Parathyroid adenoma (tissue), 2 donors: ENCODE data around the gene WDR81.

ENCODE experiments used
- H2AFZ ChIP-seq: fragments of 300-600 bp; sonication (generic); one replicate; pipeline ENCODE4 v1.7.0; 2017; ENCODE audit warnings: antibody characterized with exemption, mild to moderate bottlenecking
- H3K27ac ChIP-seq: fragments of 300-600 bp; sonication (generic); one replicate; pipeline ENCODE4 v1.7.0; 2017
- H3K27me3 ChIP-seq: fragments of 300-600 bp; sonication (generic); one replicate; pipeline ENCODE4 v1.7.0; 2017; ENCODE audit warnings: low read length; ENCODE audit not compliant: control insufficient read depth, insufficient read depth
- H3K36me3 ChIP-seq: fragments of 300-600 bp; sonication (generic); one replicate; pipeline ENCODE4 v1.7.0; 2017; ENCODE audit warnings: low read length; ENCODE audit not compliant: control insufficient read depth, insufficient read depth
- H3K4me1 ChIP-seq: fragments of 300-600 bp; sonication (generic); one replicate; pipeline ENCODE4 v1.7.0; 2017; ENCODE audit warnings: control low read depth
- H3K4me2 ChIP-seq: fragments of 300-600 bp; sonication (generic); one replicate; pipeline ENCODE4 v1.7.0; 2017; ENCODE audit warnings: low read length
- H3K4me3 ChIP-seq: fragments of 300-600 bp; sonication (generic); one replicate; pipeline ENCODE4 v1.7.0; 2017; ENCODE audit warnings: low read depth, low read length
- H3K79me2 ChIP-seq: fragments of 300-600 bp; sonication (generic); one replicate; pipeline ENCODE4 v1.7.0; 2017; ENCODE audit warnings: control low read depth
- H3K9ac ChIP-seq: fragments of 300-600 bp; sonication (generic); one replicate; pipeline ENCODE4 v1.7.0; 2017; ENCODE audit warnings: mild to moderate bottlenecking
- H3K9me3 ChIP-seq: fragments of 300-600 bp; sonication (generic); one replicate; pipeline ENCODE4 v1.7.0; 2017; ENCODE audit warnings: low read length; ENCODE audit not compliant: control insufficient read depth
- TF ChIP-seq, protein P1 (sequence below): fragments of 300-600 bp; sonication (generic); IDR thresholded peaks from one replicate; pipeline ENCODE4 v1.7.0; 2017; ENCODE audit warnings: antibody characterized with exemption, mild to moderate bottlenecking
- donor health status: primary hyperparathyroidism.

Gene WDR81

DNA sequence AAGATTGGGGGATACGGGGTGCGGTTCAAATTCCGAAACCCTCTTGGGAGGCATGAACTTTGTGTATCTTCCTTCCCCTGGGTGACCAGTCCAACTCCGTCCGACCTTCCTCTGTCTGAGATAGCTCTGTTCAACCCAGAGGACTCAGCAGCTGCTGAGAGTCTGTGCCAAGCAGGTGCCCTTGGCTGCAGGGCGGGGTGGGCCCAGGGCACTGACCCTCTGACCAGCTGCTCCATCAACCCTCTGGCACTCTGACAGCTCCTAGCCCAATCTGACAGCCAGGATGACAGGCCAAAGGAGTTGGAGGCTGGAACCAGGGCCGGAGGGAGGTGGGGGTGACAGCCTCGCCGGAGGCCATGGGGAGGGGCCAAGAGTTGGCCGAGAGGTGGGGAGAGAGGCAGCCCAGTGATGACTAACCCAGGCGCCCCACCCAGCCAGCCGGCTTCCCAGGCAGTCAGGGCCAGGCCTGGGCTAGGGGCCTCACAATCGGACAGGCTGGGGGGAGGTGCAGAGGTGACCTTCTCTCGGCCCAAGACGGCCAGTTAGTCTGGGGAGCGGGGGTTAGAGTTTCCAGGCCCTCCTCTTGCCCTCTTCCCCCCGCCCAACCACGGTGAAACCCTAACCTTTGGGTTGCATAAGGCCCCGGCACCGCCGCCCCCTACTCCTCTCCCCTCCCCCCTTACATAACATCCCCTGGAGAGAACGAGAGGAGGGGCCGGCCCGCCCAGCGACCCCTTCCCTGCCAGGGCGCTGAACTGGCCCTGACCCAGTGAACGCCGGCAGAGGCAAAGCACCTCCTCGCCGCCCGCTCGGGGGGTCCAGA lies 9.3 kb upstream of the WDR81 start:
- Histone ChIP-seq H3K4me1 (peaks cover 26% of the 10 kb centered on the region), H3K9ac (peak overlapping the region; percentile 87), H3K4me3 (peak overlapping the region; percentile 98), H3K9me3 (no peaks in the 10 kb centered on the region), H3K27ac (peak overlapping the region; percentile 94), H2AFZ (peak overlapping the region; percentile 61), H3K79me2 (peaks cover 8% of the 10 kb centered on the region), H3K36me3 (no peaks in the 10 kb centered on the region), H3K4me2 (peak overlapping the region; percentile 99), H3K27me3 (no peaks in the 10 kb centered on the region)
- TF ChIP-seq, protein P1, sequence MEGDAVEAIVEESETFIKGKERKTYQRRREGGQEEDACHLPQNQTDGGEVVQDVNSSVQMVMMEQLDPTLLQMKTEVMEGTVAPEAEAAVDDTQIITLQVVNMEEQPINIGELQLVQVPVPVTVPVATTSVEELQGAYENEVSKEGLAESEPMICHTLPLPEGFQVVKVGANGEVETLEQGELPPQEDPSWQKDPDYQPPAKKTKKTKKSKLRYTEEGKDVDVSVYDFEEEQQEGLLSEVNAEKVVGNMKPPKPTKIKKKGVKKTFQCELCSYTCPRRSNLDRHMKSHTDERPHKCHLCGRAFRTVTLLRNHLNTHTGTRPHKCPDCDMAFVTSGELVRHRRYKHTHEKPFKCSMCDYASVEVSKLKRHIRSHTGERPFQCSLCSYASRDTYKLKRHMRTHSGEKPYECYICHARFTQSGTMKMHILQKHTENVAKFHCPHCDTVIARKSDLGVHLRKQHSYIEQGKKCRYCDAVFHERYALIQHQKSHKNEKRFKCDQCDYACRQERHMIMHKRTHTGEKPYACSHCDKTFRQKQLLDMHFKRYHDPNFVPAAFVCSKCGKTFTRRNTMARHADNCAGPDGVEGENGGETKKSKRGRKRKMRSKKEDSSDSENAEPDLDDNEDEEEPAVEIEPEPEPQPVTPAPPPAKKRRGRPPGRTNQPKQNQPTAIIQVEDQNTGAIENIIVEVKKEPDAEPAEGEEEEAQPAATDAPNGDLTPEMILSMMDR, result no peak

DNA sequence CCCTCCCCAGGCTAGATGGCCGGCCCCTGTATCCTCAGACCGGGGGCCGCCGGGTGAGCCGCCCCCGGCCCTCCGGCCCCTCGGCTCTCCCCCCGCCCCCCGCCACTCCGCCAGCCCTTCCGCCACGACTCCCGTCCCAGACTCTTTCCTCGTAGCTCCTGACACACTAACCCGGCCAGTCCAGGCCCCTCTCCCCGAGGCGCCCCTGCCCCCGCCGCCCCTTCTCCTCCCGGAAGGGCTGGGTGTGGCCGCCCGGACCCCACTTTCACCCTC lies 8.8 kb upstream of the WDR81 start:
- H3K79me2 ChIP-seq, result peaks cover 8% of the 10 kb centered on the region
- no peaks in the 10 kb centered on the region for H3K9me3 ChIP-seq
- peak overlapping the region; percentile 61 for H2AFZ ChIP-seq
- peak overlapping the region; percentile 94 for H3K27ac ChIP-seq
- TF ChIP-seq, protein P1, result no peak
- H3K27me3 ChIP-seq, result no peaks in the 10 kb centered on the region
- H3K36me3 ChIP-seq, result no peaks in the 10 kb centered on the region
- H3K4me1 ChIP-seq, result peaks cover 28% of the 10 kb centered on the region
- peak overlapping the region; percentile 87 for H3K9ac ChIP-seq
- peak overlapping the region; percentile 99 for H3K4me2 ChIP-seq
- peak overlapping the region; percentile 98 for H3K4me3 ChIP-seq

DNA sequence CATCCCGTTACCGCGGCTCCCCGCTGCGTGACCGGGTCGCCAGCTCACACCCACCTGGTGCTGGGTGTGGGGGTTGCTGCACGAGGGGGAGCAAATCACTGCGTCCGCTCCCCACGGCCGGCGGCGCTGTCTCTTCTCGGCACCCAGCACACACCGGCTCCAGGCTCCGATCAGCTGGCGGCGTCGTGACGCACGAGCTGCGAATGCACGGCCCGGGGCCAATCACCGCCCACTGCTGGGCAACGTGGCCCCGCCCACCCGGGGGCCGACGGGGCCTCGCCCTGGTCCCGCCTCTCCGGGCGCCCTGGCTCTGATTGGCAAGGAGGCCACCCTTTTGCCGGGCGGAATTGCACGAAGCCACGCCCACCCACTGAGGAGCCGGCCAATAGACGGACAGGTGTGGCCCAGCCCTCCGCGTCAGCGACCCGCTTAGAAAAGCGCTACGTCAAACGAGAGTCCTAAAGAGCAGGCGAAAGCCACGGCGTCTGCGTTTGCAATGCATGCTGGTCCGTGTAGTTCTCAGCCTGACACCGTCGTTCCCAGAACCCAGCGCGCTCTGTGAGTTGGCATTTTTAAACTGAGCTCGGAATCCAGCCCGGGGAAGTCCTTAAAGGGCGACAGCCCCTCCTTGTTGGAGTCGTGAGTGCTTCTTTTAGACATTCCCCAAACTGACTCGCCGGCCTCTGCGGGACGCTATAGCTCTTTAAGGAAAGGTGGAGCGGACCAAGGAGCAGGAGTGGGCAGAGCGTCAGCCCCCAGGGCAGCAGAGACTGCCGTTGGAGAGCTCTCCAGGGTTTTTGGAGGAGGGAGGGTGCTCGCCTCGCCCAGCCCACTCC lies 8.2 kb upstream of the WDR81 start:
- Histone ChIP-seq H3K4me2 (peak overlapping the region; percentile 99), H3K27me3 (no peaks in the 10 kb centered on the region), H3K36me3 (no peaks in the 10 kb centered on the region), H3K9ac (peak overlapping the region; percentile 87), H2AFZ (peak overlapping the region; percentile 74), H3K79me2 (peaks cover 8% of the 10 kb centered on the region), H3K4me3 (peak overlapping the region; percentile 98), H3K27ac (peak overlapping the region; percentile 99), H3K4me1 (peaks cover 28% of the 10 kb centered on the region), H3K9me3 (no peaks in the 10 kb centered on the region)
- TF ChIP-seq, protein P1, result peak; percentile 15

DNA sequence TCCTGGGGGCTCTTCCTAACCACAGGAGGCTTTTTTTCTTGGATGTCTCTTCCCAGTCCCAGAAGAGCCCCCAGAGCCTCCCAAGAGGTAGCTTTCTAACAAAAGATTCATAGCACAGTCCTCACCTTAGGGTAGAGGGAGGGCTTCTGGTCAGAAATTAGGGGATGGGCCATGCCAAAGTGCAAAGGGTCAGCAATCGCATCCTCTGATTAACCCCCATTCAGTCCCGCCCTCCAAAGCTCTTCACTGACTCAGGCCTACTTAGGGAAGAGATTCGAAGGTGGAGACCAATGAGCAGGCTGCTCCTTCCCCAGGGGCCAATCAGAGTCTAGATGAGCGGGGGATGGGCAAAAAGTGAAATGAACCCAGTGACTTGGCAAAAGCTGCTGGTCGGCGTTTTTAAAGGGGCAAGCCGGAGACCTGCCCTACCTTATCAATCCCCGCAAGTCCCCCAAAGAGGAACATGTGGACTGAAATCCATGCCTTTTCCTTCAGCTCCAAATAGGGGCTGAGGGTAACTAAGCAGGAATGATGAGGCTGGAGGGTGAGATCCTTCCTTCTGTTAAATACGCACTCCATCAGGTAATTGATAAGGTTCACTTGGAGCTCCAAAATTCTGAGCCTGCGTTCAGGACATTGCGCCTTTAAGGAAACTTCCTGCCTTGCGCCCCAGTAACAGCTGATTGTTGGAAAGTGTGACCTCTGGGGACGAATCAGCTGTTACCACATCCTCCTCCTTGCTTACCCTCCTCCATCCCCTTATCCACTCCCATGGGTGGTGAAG lies 7.4 kb upstream of the WDR81 start:
- Histone ChIP-seq H3K27ac (peak overlapping the region; percentile 99), H2AFZ (peak overlapping the region; percentile 74), H3K9me3 (no peaks in the 10 kb centered on the region), H3K36me3 (no peaks in the 10 kb centered on the region), H3K27me3 (no peaks in the 10 kb centered on the region), H3K4me3 (peak overlapping the region; percentile 98), H3K79me2 (peaks cover 8% of the 10 kb centered on the region), H3K4me1 (peaks cover 28% of the 10 kb centered on the region), H3K4me2 (peak overlapping the region; percentile 99), H3K9ac (peak overlapping the region; percentile 61)
- TF ChIP-seq, protein P1, result no peak
